HL-60 (cell line): ENCODE data around the gene DVL3.
"Not testable (repeated sequence)": the region's sequence is repeated elsewhere in the genome, so short reads cannot be mapped to it uniquely, and the experiment has no call there.

Experiments used
- DNase-seq, 2 experiments: peaks; one replicate each; pipeline ENCODE4 v3.0.0-alpha.2; 2010 to 2020; ENCODE audit warnings: low read depth in 1 of 2, low spot score in 1 of 2
- H3K27ac ChIP-seq: fragments of 250-450 bp; sonication (Bioruptor Pico); replicated peaks from 2 replicates; pipeline ENCODE4 v1.5.1; 2020; ENCODE audit warnings: mild to moderate bottlenecking, moderate library complexity
- H3K27me3 ChIP-seq: fragments of 250-450 bp; sonication (Bioruptor Pico); 2 replicates; pipeline ENCODE4 v1.5.1; 2021; ENCODE audit warnings: mild to moderate bottlenecking, moderate library complexity; ENCODE audit not compliant: insufficient read depth, poor library complexity, severe bottlenecking
- H3K4me3 ChIP-seq: replicated peaks from 2 replicates; pipeline ENCODE4 v1.5.1; 2011; ENCODE audit warnings: mild to moderate bottlenecking, control low read depth, low read length; ENCODE audit not compliant: insufficient read depth
- CTCF ChIP-seq: IDR thresholded peaks from one replicate; pipeline ENCODE4 v1.5.1; 2011; ENCODE audit warnings: low read length, control low read depth, inconsistent platforms; ENCODE audit not compliant: insufficient read depth
- GABPA ChIP-seq: IDR thresholded peaks from 2 replicates; pipeline ENCODE4 v1.6.1; 2012; ENCODE audit warnings: low read depth
- POLR2AphosphoS5 ChIP-seq: IDR thresholded peaks from 2 replicates; pipeline ENCODE4 v1.6.1; 2012; ENCODE audit warnings: low read depth
- REST ChIP-seq: IDR thresholded peaks from 2 replicates; pipeline ENCODE4 v1.6.1; 2012; ENCODE audit warnings: low read depth; ENCODE audit not compliant: insufficient replicate concordance
- SPI1 ChIP-seq: IDR thresholded peaks from 2 replicates; pipeline ENCODE4 v1.6.1; 2012; ENCODE audit warnings: low read depth, mild to moderate bottlenecking, borderline replicate concordance

The DVL3 gene

GRCh38 chr3:184117636-184118035 is 37.5 kb upstream of the DVL3 start:
- H3K4me3 ChIP-seq = no peak overlapping the region
- no peak for DNase-seq
- H3K27ac ChIP-seq = no peak overlapping the region
- H3K27me3 ChIP-seq = no peaks in the 10 kb centered on the region
- TF ChIP-seq CTCF = no peak
- no peak for TF ChIP-seq POLR2AphosphoS5
- TF ChIP-seq REST = no peak
- TF ChIP-seq SPI1 = no peak
- TF ChIP-seq GABPA = no peak

- H3K27ac ChIP-seq, DNase-seq, H3K27me3 ChIP-seq, H3K4me3 ChIP-seq: not testable (repeated sequence)
These were observed 34.1 kb upstream of the DVL3 start for GRCh38 chr3:184121031-184121430.

- no peak for TF ChIP-seq SPI1
- no peak for TF ChIP-seq REST
- no peak for TF ChIP-seq CTCF
- no peak for TF ChIP-seq GABPA
- TF ChIP-seq POLR2AphosphoS5 = no peak
- Histone ChIP-seq H3K4me3 (no peak overlapping the region), H3K27me3 (no peaks in the 10 kb centered on the region), H3K27ac (no peak overlapping the region)
- DNase-seq = no peak
These were observed 29.2 kb upstream of the DVL3 start for GRCh38 chr3:184126006-184126405.

- H3K27ac ChIP-seq = no peak overlapping the region
- H3K27me3 ChIP-seq = no peaks in the 10 kb centered on the region
- peak in 1 of 2 experiments; percentile 31 for DNase-seq
- no peak overlapping the region for H3K4me3 ChIP-seq
- TF ChIP-seq SPI1 (no peak), GABPA (no peak), REST (no peak), POLR2AphosphoS5 (no peak), CTCF (no peak)
These were observed 26.2 kb upstream of the DVL3 start for GRCh38 chr3:184129012-184129411.
